Activated CD8-positive, alpha-beta T cell treated with anti-CD3 and anti-CD28 coated beads for 36 hours (primary cell): Measurements from ENCODE around the gene ZNF14. TPM values are rescaled to one million over a fixed set of nuclear protein-coding genes. Genes with fewer than 3 reads are reported as not detected.

ENCODE experiments used
- ATAC-seq: fragments of 200-7000 bp; cut with Tn5 transposase; one replicate; pipeline ENCODE4 v1.10.0; 2021; ENCODE audit warnings: mild to moderate bottlenecking, moderate library complexity
- CTCF ChIA-PET: fragments of 350-600 bp; sonication (Branson Sonifier 250); formaldehyde crosslinking; loops from one replicate; lab custom pipeline; 2021; ENCODE audit warnings: antibody characterized with exemption; lab: Charles Lee
- POLR2A ChIA-PET: fragments of 350-600 bp; sonication (Branson Sonifier 250); formaldehyde crosslinking; loops from one replicate; lab custom pipeline; 2021; ENCODE audit warnings: antibody characterized with exemption; lab: Charles Lee
- DNase-seq: peaks from one replicate; pipeline ENCODE4 v3.0.0-alpha.2; 2020
- H3K27ac Mint-ChIP-seq: one replicate; pipeline ENCODE4 v1.8.0; 2021; ENCODE audit warnings: mild to moderate bottlenecking, mixed read lengths
- H3K27me3 Mint-ChIP-seq: one replicate; pipeline ENCODE4 v1.8.0; 2021; ENCODE audit warnings: mixed read lengths
- H3K36me3 Mint-ChIP-seq: one replicate; pipeline ENCODE4 v1.8.0; 2021; ENCODE audit warnings: low read depth, mixed read lengths
- H3K4me1 Mint-ChIP-seq: one replicate; pipeline ENCODE4 v1.8.0; 2021; ENCODE audit warnings: low read depth, mixed read lengths
- H3K4me3 Mint-ChIP-seq: one replicate; pipeline ENCODE4 v1.8.0; 2021; ENCODE audit warnings: mild to moderate bottlenecking, moderate library complexity, mixed read lengths
- H3K9me3 Mint-ChIP-seq: one replicate; pipeline ENCODE4 v1.8.0; 2021; ENCODE audit warnings: mixed read lengths
- intact Hi-C: fragments of 100-400 bp; cut with micrococcal nuclease; formaldehyde crosslinking; loops from one replicate; pipeline ENCODE4 v1.10.0; 2022
- total RNA-seq, 2 experiments: library from RNA; stranded (reverse); gene quantifications; one replicate each; pipeline ENCODE4 v1.2.3, GENCODE V29; 2021
- TF ChIP-seq, protein P1 (sequence below): fragments of 200-600 bp; IDR thresholded peaks from one replicate; pipeline ENCODE4 v1.8.0; 2022; ENCODE audit warnings: antibody characterized with exemption, mild to moderate bottlenecking

Gene ZNF14
- total RNA-seq, 2 experiments from 2014 or later, result 8.6 to 9.3 TPM

DNA sequence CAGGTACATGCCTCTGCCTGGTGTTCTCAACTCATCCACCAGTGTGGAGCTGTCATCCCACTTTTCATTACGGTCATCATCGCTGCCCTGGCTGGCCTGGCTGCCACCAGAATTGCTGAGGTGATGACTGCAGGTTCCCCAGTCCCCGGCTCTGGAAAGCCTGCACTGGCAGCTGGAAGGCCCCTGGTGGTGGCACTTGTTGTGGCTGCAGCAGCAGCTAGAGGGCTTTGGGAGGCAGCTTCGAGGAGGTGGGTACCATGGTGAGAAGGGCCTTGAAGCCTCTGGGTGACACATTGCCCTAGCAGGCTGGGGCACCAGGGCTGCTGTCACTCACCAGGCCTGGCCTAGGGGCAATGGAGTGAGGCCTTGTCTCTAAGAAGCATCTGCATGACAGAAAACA, 25.3 kb upstream of the ZNF14 start:
- Mint-ChIP-seq H3K27me3 (no peaks in the 10 kb centered on the region), H3K9me3 (no peaks in the 10 kb centered on the region), H3K4me3 (no peak overlapping the region), H3K27ac (no peak overlapping the region), H3K4me1 (no peaks in the 10 kb centered on the region), H3K36me3 (peaks cover 3% of the 10 kb centered on the region)
- DNase-seq, result no peak
- TF ChIP-seq, protein P1, sequence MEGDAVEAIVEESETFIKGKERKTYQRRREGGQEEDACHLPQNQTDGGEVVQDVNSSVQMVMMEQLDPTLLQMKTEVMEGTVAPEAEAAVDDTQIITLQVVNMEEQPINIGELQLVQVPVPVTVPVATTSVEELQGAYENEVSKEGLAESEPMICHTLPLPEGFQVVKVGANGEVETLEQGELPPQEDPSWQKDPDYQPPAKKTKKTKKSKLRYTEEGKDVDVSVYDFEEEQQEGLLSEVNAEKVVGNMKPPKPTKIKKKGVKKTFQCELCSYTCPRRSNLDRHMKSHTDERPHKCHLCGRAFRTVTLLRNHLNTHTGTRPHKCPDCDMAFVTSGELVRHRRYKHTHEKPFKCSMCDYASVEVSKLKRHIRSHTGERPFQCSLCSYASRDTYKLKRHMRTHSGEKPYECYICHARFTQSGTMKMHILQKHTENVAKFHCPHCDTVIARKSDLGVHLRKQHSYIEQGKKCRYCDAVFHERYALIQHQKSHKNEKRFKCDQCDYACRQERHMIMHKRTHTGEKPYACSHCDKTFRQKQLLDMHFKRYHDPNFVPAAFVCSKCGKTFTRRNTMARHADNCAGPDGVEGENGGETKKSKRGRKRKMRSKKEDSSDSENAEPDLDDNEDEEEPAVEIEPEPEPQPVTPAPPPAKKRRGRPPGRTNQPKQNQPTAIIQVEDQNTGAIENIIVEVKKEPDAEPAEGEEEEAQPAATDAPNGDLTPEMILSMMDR, result no peak
- intact Hi-C loops, result no loop called here
- ChIA-PET CTCF (interaction anchor here (1.0 kb wide), 2 partner anchors 18 to 109 kb away, joined by 3 to 4 read pairs; no protein-coding TSS in a partner anchor), POLR2A (no interaction called here)
- ATAC-seq, result no peak

DNA sequence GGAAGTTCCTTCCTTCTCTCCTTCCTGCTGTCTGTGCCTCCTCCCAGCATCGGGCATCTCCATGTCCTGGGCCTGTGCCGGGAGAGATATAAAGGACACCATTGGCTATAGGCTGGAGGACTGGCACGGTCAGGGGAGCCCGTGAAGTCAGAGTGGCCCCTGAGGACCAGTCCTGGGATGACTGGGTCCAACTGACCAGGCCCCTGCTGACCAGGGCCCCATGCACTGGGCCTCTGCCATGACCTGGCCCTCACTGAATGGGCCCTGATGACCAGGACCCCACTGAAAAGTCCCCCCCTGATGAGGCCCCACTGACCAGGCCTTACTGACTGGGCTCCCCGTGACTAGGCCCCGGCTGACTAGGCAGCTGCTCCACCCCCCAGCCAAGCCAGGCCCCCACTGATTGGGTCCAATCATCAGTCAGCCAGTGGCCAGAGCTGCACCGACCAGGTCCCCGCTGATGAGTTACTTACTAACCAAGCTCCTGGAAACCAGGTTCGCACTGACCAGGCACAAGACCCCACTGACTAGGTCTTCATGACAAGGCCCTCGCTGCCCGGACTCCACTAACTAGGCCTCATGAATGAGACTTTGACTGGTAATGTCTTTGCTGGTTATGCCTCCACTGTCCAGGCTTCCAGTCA, 20.0 kb upstream of the ZNF14 start:
- no peaks in the 10 kb centered on the region for H3K36me3 Mint-ChIP-seq
- intact Hi-C loops, result no loop called here
- TF ChIP-seq, protein P1, result no peak
- H3K4me3 Mint-ChIP-seq, result no peak overlapping the region
- ChIA-PET POLR2A (no interaction called here), CTCF (no interaction called here)
- DNase-seq (no peak), ATAC-seq (no peak)
- H3K4me1 Mint-ChIP-seq, result no peaks in the 10 kb centered on the region
- H3K27me3 Mint-ChIP-seq, result no peaks in the 10 kb centered on the region
- H3K27ac Mint-ChIP-seq, result no peak overlapping the region
- no peaks in the 10 kb centered on the region for H3K9me3 Mint-ChIP-seq

DNA sequence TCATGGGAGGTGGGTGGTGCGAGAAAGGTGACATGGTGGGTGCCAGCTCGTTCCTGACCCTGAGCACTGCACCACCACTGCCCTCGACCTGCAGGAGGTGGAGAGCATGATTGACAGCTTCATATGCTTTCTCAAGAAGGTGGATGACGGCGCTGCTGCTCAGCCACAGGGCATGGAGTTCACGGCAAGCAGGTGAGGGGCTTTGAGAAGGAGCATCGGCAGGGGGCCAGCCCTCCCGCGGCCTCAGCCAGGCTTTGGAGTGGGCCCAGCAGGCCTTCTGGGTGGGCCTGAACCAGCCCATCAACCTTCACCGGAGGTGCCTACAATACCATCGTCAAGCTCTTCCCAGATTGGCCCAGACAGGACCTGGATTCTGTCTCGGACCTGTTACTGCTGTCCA, 18.9 kb upstream of the ZNF14 start:
- intact Hi-C loops, result no loop called here
- H3K4me1 Mint-ChIP-seq, result no peaks in the 10 kb centered on the region
- DNase-seq (no peak), ATAC-seq (no peak)
- TF ChIP-seq, protein P1, result no peak
- H3K27me3 Mint-ChIP-seq, result no peaks in the 10 kb centered on the region
- ChIA-PET POLR2A (interaction anchor here (1.1 kb wide), 1 partner anchor 21 kb away, joined by 5 read pairs; no protein-coding TSS in a partner anchor), CTCF (no interaction called here)
- H3K9me3 Mint-ChIP-seq, result no peaks in the 10 kb centered on the region
- no peaks in the 10 kb centered on the region for H3K36me3 Mint-ChIP-seq
- H3K4me3 Mint-ChIP-seq, result no peak overlapping the region
- no peak overlapping the region for H3K27ac Mint-ChIP-seq

DNA sequence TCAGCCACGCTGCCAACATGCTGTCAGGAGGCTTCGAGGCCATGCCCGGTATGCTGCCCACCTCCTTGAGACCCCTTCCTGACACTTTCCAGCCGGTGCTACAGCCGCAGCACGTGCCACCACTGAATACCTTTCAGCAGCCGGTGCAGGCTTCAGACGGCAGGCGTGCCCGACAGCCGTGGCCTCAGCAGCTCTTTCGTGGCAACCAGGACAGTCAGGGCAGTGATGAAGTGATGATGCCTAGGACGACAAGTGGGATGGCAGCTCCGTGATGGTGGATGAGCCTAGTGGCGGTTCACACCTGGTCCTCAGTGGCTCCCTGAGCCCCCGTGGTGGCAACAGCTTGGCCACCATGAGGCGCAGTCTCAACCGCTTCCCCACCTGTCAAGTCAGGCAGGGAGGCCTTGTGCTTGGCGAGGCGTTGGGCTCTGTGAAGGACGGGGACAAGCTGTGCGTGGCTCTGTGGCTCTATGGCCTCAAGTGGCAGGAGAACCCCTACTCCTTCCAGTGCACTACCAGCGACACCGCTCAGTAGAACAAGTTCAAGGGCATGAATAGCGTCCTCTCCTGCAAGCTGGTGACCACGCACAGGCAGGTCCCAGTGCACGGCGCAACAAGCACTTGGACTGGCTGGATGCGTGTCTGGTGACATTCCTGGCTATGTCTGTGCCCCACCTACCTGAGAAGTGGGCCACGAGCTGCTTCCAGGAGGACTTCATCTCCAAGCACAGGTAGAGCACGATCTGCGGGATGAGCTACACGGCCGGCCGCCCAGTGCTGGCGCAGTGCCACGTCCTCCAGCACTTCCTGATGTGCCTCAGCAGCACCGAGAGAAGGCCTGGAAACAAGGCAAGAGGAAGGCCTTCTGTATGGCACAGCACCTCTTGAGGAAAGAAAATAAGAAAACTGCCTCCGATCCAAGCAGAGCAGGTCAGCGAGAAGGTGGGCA, 18.2 kb upstream of the ZNF14 start:
- ATAC-seq, result no peak
- intact Hi-C loops, result no loop called here
- CTCF ChIA-PET, result interaction anchor here (1.0 kb wide), 1 partner anchor 196 kb away, joined by 3 read pairs; no protein-coding TSS in a partner anchor

More for the DNA sequence above, 18.2 kb upstream of the ZNF14 start:
- Mint-ChIP-seq H3K9me3 (no peaks in the 10 kb centered on the region), H3K36me3 (no peaks in the 10 kb centered on the region), H3K27ac (no peak overlapping the region), H3K27me3 (no peaks in the 10 kb centered on the region), H3K4me1 (no peaks in the 10 kb centered on the region), H3K4me3 (no peak overlapping the region)
- POLR2A ChIA-PET, result interaction anchor here (0.6 to 1.1 kb wide), 2 partner anchors 15 to 21 kb away, joined by 4 to 5 read pairs; no protein-coding TSS in a partner anchor
- TF ChIP-seq, protein P1, result no peak
- DNase-seq, result no peak
